ENCODE results near the gene ALOX12B.
"Not testable (repeated sequence)": the region's sequence is repeated elsewhere in the genome, so short reads cannot be mapped to it uniquely, and the experiment has no call there.

The ALOX12B gene

GRCh38 chr17:8063761-8064534 is 23.6 kb downstream of the ALOX12B start:
- H3K27ac ChIP-seq, result no peak overlapping the region
- H3K4me3 ChIP-seq, result no peak overlapping the region
- no peak for TF ChIP-seq CTCF (IDR thresholded peaks at IDR 0.05)
- no peak for DNase-seq (ENCODE audit: low spot score)

- no peak for DNase-seq (ENCODE audit: low spot score)
- Histone ChIP-seq H3K27ac (no peak overlapping the region), H3K4me3 (peak overlapping the region; percentile 17)
- no peak for TF ChIP-seq CTCF (IDR thresholded peaks at IDR 0.05)
Observed at GRCh38 chr17:8062807-8063483, 24.6 kb downstream of the ALOX12B start.

- Histone ChIP-seq H3K27ac (no peak overlapping the region), H3K4me3 (peak overlapping the region; percentile 25)
- no peak for DNase-seq (ENCODE audit: low spot score)
- no peak for TF ChIP-seq CTCF (IDR thresholded peaks at IDR 0.05)
Observed at GRCh38 chr17:8062435-8062806, 25.1 kb downstream of the ALOX12B start.

- H3K4me3 ChIP-seq; DNase-seq (ENCODE audit: low spot score); H3K27ac ChIP-seq: not testable (repeated sequence)
Observed at GRCh38 chr17:8061851-8062250, 25.7 kb downstream of the ALOX12B start.

GRCh38 chr17:8060274-8060673 is 27.2 kb downstream of the ALOX12B start:
- Histone ChIP-seq H3K27ac (no peak overlapping the region), H3K4me3 (no peak overlapping the region)
- TF ChIP-seq CTCF (IDR thresholded peaks at IDR 0.05), result peak; percentile 77
- DNase-seq (ENCODE audit: low spot score), result no peak

- TF ChIP-seq CTCF (IDR thresholded peaks at IDR 0.05), result no peak
- H3K4me3 ChIP-seq, result no peak overlapping the region
- no peak for DNase-seq (ENCODE audit: low spot score)
- no peak overlapping the region for H3K27ac ChIP-seq
Observed at GRCh38 chr17:8059131-8059530, 28.4 kb downstream of the ALOX12B start.

- H3K27ac ChIP-seq, result no peak overlapping the region
- no peak overlapping the region for H3K4me3 ChIP-seq
- DNase-seq (ENCODE audit: low spot score), result peak; percentile 63
- TF ChIP-seq CTCF (IDR thresholded peaks at IDR 0.05), result peak; percentile 53
Observed at GRCh38 chr17:8057691-8058114, 29.8 kb downstream of the ALOX12B start.
